Measurements from ENCODE around the gene NOP10.

GRCh38 chr15:34366271-34367065 is 23.5 kb upstream of the NOP10 start:
- TF ChIP-seq CTCF (conservative IDR thresholded peaks at IDR 0.05 in 1 of 2, IDR thresholded peaks at IDR 0.05 in 1 of 2; ENCODE audit: low read depth in 1 of 2, low read length in 2 of 2): no peak
- TF ChIP-seq EZH2 (IDR thresholded peaks at IDR 0.05; ENCODE audit: low read length, missing control alignments): no peak

Data from fibroblast of lung (primary cell).